ENCODE data around the gene ZBTB8A. TPM values are rescaled to one million over a fixed set of nuclear protein-coding genes. Genes with fewer than 3 reads are reported as not detected.

The ZBTB8A gene
- total RNA-seq (2021; fragmentation: NEBNext Ultra II Directional; extraction: Animal tissue kit (Norgen Biotek cat#: 25700)) = 1 to 10 TPM; 4.4 to 6.8 (median 5.6) TPM
- long read RNA-seq, full-length matches to known transcripts = 2 of 6 reads
- long read RNA-seq, partial matches to known transcripts = 1 of 6 reads
- long read RNA-seq, other reads (novel, unspliced or antisense) = 3 of 6 reads

DNA sequence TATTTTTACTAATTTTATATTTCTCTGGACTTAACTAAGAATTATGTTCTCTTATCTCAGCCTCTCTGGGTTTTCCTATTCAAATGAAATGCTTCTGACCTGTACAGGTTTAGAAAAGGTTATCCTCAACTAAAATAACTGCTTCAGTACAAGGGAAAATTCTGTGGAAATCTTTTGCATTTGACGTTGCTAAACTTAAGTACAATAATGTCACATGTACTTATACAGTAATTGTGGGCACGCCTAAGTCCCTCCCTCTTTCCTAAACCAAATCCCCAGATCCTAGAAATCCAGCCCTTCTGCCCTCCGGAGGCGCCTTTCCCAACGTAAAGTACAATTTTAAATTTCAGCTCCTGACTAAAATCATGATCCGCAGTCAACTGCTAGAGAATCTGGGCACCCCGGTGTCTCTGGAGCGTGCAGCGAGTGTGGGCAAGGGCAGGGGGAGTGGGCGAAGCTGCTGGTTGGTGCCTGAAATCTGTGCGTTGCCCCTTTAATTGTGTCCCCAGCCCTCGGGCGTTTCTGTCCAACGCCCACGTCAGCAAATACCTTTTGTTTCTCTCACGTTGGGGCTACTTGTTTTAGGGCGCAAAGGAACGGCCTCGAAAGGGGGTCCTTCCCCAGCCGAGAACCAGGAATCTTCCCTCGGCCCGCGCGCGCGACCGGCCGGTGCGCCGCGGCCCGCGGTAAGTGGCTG lies at the start of gene ZBTB8A:
ZBTB8A (plus strand) TSS at position 541 of the 697 bp plus-strand sequence. CDS start 53,505 bp downstream, outside the sequence.
- no peaks in the 10 kb centered on the region for H3K36me3 Mint-ChIP-seq (ENCODE audit: low read depth)
- no peak for TF ChIP-seq CTCF (IDR thresholded peaks at IDR 0.05)
- peaks cover 23% of the 10 kb centered on the region for H3K4me1 Mint-ChIP-seq (ENCODE audit: low read depth)
- peak within 1 kb of the TSS; percentile 92 for H3K4me3 Mint-ChIP-seq
- peak within 1 kb of the TSS; percentile 81 for H3K27ac Mint-ChIP-seq
- H3K27me3 Mint-ChIP-seq (ENCODE audit: insufficient read depth) = peaks cover 13% of the 10 kb centered on the region
- peak; percentile 43 for DNase-seq
- no peaks in the 10 kb centered on the region for H3K9me3 Mint-ChIP-seq

- DNase-seq = no peak
- no peak for TF ChIP-seq CTCF (IDR thresholded peaks at IDR 0.05)
- H3K27ac Mint-ChIP-seq = no peak overlapping the region
- peaks cover 23% of the 10 kb centered on the region for H3K4me1 Mint-ChIP-seq (ENCODE audit: low read depth)
- no peaks in the 10 kb centered on the region for H3K27me3 Mint-ChIP-seq (ENCODE audit: insufficient read depth)
- no peak overlapping the region for H3K4me3 Mint-ChIP-seq
- no peaks in the 10 kb centered on the region for H3K9me3 Mint-ChIP-seq
- no peaks in the 10 kb centered on the region for H3K36me3 Mint-ChIP-seq (ENCODE audit: low read depth)
These were observed 49.3 kb upstream of the ZBTB8A start for GRCh38 chr1:32489774-32490454.

- TF ChIP-seq CTCF (IDR thresholded peaks at IDR 0.05) = no peak
- Mint-ChIP-seq H3K4me3 (no peak overlapping the region), H3K9me3 (no peaks in the 10 kb centered on the region), H3K4me1 (ENCODE audit: low read depth) (peaks cover 20% of the 10 kb centered on the region), H3K27ac (no peak overlapping the region), H3K36me3 (ENCODE audit: low read depth) (no peaks in the 10 kb centered on the region), H3K27me3 (ENCODE audit: insufficient read depth) (no peaks in the 10 kb centered on the region)
- no peak for DNase-seq
These were observed 47.8 kb upstream of the ZBTB8A start for GRCh38 chr1:32491386-32491785.

- H3K27ac Mint-ChIP-seq = no peak overlapping the region
- H3K27me3 Mint-ChIP-seq (ENCODE audit: insufficient read depth) = no peaks in the 10 kb centered on the region; the same call in 1 of the 2 replicates
- peaks cover 24% of the 10 kb centered on the region for H3K4me1 Mint-ChIP-seq (ENCODE audit: low read depth)
- H3K9me3 Mint-ChIP-seq = no peaks in the 10 kb centered on the region
- TF ChIP-seq CTCF (IDR thresholded peaks at IDR 0.05) = no peak
- H3K4me3 Mint-ChIP-seq = no peak overlapping the region
- no peak for DNase-seq
- H3K36me3 Mint-ChIP-seq (ENCODE audit: low read depth) = no peaks in the 10 kb centered on the region
These were observed 45.0 kb upstream of the ZBTB8A start for GRCh38 chr1:32494196-32494595.

DNA sequence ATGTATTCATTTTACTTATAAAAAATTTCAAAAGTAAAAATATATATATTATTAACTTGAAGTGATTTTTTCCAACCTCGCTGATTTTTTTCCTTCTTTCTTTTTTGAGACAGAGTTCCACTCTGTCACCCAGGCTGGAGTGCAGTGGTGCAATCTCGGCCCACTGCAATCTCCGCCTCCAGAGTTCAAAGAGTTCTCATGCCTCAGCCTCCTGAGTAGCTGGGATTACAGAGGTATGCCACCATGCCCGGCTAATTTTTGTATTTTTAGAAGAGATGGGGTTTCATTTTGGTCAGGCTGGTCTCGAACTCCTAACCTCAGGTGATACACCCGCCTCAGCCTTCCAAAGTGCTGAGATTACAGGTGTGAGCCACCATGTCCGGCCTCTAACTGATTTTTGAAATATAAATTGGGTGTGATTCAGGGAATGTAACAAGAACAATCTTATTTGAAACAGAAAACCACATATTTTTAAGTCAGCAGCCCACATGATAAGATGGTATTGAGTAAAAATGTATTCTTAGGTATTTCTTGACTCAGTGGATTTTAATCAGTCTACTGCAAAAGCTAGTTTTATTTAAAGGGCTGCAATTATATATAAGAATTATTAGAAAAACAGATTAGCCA lies 44.4 kb upstream of the ZBTB8A start:
- Mint-ChIP-seq H3K27me3 (ENCODE audit: insufficient read depth) (no peaks in the 10 kb centered on the region; the same call in 1 of the 2 replicates), H3K9me3 (no peaks in the 10 kb centered on the region), H3K27ac (no peak overlapping the region; the same call in 1 of the 2 replicates), H3K4me1 (ENCODE audit: low read depth) (peaks cover 29% of the 10 kb centered on the region), H3K36me3 (ENCODE audit: low read depth) (no peaks in the 10 kb centered on the region), H3K4me3 (no peak overlapping the region)
- no peak for TF ChIP-seq CTCF (IDR thresholded peaks at IDR 0.05)
- no peak for DNase-seq

All from HFFc6 (cell line).